GM20431 (cell line): Measurements from ENCODE around the gene NUDCD3.
"Not testable (repeated sequence)": the region's sequence is repeated elsewhere in the genome, so short reads cannot be mapped to it uniquely, and the experiment has no call there.

Source experiments
- in situ Hi-C: fragments of 300-500 bp; cut with MseI, MboI; formaldehyde crosslinking; loops from one replicate; pipeline ENCODE4 v1.15.0; 2020; ENCODE audit warnings: low sequenced_read_pairs; ENCODE audit not compliant: unreplicated experiment

NUDCD3 gene

DNA sequence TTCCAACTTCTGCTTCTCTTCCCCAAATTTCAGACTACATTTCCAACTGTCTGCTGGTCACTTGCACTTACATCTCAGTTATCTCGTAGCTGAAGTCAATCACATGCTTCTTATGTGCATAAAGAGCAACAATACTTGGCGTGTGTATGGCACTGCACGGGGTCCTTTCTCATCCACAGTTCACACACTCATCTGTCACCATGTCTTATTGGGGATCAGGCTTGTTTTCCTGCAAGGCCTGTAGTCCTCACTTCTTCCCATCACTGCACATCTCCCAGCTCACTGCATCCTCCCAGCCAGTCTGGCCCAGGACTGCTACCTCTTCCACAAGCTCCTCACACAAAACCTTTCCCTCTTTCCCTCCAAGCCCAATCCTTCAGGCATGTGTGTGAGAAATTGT lies 35.3 kb downstream of the NUDCD3 start:
- in situ Hi-C loops: no loop called here

DNA sequence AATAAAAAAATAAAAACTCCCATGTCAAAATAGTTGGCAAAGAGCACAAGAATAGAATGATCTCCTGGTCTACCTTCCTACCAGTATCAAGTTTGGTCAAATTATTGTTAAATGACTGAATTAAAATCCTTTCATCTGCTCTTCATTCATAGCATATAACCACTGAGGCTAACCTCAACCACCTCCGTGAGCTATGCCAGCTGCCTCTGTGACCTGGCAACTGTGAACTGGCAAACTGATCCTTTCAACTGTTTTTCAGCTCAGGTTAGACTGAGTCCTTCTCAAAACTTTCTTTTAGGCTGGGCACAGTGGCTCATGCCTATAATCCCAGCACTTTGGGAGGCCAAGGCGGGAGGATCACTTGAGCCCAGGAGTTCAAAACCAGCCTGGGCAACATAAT lies 36.1 kb downstream of the NUDCD3 start:
- in situ Hi-C loops: no loop called here

DNA sequence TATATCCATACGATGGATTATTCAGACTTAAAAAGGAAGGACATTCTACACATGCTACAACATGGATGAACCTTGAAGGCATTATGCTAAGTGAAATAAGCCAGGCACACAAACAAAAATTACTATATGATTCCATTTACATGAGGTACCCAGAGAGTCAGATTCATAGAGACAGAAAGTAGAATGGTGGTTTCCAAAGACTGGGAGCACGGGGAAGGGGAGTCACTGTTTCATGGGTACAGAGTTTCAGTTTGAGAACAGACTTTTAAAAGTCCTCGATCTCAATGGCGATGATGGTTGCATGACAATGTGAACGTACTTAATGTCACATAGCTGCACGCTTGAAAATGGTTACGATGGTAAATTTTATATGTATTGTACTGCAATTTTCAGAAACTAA lies 39.3 kb downstream of the NUDCD3 start:
- in situ Hi-C loops: no loop called here

DNA sequence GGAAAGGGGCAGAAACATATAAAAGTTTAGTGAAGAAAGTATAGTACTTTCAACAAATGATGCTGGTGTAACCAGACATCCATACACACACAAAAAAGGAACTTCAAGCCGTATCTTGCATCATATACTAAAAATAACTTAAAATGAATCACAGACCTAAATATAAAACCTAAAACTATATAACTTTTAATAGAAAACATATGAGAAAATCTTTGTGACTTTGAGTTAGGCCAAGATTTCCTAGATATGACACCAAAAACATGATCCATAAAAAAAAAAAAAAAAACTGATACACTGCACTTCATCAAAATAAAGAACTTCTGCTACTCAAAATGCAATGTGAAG lies 40.9 kb downstream of the NUDCD3 start:
- in situ Hi-C loops: no loop called here

DNA sequence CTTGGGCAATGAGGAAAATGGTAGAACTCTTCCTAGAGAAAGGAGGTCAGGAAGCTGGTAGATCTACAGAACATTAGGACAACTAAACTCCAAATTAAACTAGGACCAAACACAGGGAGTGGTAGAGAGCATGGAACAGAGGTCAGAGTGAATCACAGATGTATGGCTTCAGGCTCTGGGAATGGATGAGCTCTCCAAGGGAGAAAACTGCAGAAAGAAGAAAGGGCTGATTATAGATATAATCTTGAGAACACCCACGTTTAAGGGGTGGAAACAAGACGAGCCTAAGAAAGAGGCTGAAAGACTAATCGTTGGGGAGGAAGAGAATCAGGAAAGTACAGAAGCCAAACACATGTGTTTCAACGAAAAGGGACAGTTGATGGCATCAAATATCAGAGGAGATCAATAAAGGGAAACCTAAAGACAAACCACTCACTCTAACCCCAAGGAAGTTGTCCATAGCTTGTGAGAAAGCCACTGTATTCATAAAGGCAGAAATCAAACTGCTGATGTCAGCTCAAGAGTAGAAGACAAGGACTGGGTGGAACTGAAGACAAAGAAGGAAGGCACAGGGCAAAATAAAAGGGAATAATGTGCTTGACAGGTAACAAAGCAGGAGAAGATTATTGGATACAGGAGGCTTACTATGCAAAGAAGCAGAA lies 41.4 kb downstream of the NUDCD3 start:
- in situ Hi-C loops: no loop called here

DNA sequence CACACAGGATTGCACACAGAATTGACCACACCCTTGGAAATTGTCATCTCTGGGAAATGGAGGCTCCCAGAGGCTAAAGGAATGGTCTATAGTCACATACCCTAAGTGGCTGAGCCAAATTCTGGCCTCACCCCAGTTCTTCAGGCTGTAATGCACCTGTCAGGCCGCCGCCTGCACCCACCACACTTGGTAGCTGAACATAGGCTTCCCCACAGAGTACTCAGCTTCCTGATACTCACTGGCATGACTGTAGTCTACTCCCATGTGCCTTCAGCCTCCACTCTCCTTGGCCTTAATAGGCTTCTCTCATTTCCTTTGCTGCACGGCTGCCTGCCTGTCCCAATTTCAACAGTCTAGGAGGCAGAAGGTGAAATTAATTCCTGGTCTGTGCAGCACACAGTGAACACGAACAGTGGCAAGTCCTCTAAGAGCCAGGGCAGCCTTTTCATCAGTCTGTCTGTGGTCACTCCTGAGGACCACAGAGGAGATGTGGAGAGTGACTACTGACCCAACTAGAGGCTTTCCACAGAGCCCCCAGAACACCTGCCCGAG lies 42.5 kb downstream of the NUDCD3 start:
- in situ Hi-C loops: no loop called here

DNA sequence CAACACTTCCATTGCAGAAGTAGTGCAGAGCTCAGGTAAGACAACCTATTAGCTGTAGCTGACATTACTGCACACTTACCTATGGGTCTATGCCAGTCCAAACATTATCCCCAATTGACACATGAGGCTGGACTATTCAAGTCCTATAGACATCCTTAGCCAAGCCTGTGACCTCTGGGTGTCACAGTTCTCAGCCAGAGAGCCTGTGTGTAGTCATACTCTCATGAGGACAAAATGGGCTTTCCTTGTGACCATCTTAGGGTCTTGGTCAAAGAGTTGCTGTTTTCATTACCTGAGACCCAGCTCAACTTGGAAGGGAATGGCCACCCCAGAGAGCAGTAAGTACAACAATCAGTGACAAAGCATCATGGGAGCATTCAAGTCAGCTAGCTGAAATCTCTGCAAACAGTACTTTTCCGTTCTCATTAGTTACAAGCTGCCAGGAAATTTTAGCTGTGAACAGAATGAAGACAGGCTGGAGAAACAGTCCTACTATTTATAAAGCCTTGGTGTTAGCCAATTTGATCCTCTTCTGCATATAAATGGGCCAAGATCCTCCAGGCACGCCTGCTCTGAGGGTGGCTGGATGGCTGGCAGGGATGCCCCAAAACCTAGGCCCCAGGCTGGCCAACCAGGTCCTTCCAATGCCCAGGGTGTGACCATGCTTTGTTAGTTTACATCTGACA lies 44.3 kb downstream of the NUDCD3 start:
- in situ Hi-C loops: no loop called here

DNA sequence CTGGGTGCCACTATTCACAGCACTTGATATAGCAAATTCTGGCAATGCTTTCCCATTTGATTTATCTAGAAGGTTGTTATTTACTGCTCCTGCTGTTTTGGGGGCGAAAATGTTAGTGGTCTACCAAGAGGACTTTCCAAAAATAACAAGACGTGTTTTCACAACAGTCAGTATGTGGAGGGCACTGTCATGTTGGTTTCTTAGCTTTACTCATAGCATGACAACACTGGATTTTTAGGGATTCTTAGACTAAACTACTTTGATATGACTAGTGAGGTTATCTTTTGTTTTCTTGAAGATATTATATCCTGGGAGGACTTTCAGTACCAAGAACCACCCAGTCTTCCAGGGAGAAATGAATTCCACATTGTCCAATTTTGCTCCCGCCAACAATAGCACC lies 49.4 kb downstream of the NUDCD3 start:
- in situ Hi-C loops: no loop called here

DNA sequence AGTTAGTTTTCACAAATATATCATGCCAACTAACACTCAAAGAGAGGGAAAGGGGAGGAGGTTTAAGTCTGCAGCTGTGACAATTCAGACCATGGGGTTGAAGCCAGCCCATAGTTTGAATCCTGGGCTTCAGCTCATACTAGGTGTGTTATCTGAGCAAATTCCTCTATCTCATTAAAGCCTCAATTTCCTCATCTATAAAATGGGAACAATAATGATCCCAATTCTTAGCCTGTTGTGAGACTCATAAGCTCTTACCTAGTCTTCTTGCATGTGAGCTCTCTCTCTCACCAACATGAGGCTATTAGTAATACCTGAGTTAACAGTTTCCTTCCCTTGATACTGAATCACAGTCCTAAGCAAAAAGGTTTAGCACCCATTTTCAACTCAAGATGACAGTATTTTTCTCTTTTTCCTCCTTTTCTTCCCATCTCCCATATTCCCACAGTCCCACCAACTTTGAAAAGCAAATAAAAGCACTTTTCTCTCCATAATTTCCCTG lies 49.8 kb downstream of the NUDCD3 start:
- in situ Hi-C loops: no loop called here

DNA sequence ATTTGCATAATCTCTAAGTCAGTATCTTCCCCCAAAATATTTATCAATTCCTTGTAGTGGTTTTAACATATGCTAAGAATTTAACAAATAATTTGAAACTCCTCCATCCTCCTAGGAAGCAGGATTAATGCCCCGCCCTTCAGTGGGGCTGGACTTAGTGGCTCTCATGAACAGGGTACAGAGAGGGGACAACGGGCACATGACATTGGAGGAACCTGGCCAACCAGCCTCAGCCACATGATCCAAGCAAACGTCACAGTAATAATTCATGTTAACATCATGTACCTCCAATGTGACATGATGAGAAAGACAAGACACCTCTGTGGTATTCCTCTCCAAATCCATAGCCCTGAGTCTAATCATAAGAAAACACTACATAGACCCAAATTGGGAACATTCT lies 50.5 kb downstream of the NUDCD3 start:
- in situ Hi-C loops: no loop called here

DNA sequence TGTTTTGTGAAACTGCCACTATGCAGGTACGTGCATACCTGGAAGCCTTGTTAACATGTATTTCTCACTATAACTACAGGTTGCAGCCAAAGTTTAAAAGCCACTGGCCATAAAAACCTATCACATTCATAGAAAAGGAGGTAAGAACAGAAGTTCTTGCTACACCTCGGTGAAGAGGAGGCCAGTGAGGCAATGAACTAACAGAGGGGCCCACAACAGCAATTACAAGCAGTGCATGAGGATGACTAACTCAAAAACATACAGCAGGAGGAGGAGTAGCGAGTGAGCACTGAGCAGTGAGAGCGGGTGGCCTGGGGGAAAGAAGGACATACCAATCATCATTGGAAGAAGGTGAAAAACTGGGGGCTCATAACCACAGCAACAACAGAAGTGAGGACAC lies 51.6 kb downstream of the NUDCD3 start:
- in situ Hi-C loops: no loop called here

DNA sequence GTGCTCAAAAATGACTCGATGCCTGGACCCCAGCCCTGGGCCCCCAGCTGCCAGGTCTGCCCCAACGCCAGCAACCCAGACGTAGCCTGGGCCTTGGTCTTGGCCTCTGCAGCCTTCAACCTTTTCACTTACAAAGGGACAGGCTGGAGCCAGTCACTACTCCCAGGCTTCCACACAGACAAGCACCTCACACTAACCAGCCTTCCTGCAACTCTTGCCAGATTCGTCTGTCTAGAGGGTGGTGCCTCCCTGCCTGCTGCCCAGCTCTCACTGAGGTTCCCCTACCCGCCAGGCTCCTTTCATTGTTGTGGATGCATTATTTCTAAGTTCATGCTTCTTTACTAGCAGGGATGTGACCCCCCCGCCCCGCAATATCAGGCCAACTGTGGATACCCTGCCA lies 56.3 kb downstream of the NUDCD3 start:
- in situ Hi-C loops: no loop called here

DNA sequence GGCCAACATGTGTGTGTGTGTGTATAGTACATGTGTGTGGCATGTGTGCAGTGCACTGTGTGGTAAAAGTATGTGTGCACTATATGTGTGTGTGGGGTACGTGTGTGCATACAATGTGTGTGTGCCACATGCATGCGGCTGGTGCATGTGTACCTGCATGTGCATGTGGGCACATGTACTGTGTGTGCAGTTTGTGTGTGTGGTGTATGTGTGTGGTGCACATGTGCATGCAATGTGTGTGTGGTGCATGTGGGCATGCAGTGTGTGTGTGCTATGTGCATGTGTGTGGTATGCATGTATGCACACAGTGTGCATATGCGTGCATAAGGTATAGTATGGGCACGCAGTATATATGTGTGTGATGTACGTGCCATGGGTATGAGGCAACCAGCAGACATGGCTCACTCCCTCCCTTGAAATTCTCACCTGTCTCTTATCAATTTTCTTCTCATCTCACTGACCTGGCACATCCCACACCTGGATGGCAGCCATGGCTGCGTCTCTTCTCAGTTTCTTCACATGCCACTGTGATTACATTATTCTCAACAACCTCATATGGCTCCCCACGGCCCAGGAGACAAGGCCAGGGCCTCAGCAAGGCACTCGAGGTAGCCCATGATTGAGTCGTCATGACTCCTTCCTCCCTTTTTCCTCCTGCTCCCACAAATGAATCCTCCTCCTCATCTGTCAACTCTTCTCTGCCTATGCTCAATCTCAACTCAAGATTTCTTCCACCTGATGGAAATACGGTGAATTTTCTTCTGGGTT lies 57.0 kb downstream of the NUDCD3 start:
- in situ Hi-C loops: no loop called here

DNA sequence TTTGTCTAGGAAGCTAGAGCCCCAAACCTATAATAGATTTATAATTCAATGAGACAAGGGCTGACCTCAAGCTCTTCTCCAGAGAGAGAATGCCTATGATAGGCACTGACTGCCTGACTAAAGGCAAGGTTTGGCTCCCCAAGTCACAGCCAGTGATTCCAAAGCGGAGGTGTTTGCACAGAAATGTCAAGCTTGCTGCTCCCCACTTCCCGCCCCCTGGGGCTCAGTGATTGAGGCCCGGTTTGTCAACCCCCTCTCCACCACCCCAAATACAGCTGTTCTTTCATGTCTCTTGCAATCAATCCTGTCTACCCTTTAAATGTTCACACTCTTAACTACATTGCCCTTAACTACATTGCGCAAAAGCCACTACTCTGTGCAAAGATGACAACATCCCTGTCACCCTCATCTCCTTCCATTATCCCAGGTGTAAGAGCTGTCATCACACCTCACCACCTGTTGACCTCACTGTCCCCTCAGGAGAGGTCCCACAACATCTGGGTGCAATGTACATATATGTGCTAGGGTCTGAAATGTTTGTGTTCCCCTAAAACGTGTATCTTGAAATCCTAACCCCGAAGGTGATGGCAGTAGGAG lies 58.0 kb downstream of the NUDCD3 start:
- in situ Hi-C loops: no loop called here

DNA sequence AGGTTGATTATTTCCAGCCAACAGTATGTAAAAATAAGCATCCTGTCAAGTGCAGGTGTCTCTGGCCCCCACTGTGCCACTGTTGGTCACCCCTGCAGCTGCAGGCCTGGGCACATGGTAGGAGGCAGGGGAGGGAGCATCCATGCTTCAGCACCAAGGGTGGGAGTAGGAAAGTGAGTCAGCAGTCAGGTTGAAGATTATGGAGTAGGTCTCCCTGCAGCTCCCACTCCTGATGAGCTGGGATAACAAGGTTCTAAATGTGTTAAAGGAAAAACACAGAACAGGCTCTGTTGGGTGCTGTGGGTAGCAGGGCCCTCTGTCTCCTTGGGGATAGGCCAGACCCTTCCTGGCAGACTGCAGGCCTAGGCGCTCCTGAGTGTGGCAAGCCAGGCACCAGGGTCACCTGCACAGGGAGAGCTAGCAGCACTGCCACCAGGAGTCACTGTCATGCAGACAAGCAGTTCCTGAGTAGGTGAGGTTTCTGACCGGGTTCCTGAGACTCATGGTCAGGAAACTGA lies 59.3 kb downstream of the NUDCD3 start:
- in situ Hi-C loops: no loop called here

DNA sequence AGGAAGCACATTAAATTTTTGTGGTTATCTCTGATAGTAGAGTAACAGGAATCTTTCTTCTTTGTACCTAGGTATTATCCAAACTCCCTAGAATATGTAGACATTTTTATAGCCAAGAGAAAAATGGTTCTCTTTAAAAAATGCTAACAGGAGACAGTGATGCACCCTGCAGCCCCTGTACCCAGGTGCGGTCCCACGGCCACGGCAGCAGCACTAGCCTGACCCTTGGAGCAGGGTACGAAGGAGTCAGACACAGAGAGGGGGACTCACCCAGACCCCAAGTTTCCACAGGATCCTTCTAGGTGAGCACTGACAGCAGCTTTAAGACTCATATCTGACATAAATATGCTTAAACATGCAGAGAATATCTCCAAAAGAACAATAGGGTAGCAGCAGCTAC lies 60.4 kb downstream of the NUDCD3 start:
- in situ Hi-C loops: no loop called here

DNA sequence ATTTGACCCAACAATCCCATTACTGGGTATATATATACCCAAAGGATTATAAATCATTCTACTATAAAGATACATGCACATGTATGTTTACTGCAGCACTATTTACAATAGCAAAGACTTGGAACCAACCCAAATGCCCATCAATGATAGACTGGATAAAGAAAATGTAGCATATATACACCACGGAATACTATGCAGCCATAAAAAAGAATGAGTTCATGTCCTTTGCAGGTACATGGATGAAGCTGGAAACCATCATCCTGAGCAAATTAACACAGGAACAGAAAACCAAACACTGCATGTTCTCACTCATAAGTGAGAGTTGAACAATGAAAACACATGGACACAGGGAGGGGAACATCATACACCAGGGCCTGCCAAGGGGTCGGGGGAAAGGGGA lies 65.7 kb downstream of the NUDCD3 start:
- in situ Hi-C loops: not testable (repeated sequence)

DNA sequence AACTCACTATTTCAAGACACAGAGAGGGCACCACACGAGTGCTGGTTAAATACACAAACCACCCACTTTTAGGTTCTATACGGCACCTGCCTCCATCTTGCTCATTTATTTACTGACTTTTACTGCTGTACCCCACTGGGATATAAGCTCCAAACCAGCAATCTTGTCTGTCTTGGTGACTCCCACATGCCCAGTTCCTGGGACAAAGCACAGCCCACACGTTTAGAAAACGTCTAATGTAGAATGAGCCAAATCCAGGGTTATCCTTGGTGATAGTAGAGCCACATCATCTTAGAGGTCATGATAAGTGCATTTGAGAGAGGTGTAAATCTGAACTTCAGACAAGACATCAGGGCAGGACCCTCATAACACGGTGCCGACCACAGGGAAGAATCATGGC lies 73.5 kb downstream of the NUDCD3 start:
- in situ Hi-C loops: no loop called here

DNA sequence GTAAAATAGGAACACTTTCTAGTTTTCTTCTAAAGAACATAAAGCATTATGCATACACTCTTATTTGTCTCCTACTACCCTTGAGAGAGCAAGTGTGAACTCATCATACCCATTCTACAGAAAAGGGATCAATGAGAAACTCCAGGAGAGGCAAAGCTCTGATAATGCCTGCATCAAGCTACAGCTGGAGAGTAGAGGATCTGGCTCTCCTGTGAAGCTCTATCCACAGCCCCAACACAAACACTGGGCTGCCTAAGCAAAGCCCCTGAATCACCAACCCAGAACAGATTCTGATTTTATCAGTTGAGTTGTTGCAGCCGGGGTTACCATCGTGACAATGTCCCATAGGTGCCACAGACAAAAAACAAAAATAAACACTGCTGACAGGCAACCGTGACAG lies 74.9 kb downstream of the NUDCD3 start:
- in situ Hi-C loops: no loop called here

DNA sequence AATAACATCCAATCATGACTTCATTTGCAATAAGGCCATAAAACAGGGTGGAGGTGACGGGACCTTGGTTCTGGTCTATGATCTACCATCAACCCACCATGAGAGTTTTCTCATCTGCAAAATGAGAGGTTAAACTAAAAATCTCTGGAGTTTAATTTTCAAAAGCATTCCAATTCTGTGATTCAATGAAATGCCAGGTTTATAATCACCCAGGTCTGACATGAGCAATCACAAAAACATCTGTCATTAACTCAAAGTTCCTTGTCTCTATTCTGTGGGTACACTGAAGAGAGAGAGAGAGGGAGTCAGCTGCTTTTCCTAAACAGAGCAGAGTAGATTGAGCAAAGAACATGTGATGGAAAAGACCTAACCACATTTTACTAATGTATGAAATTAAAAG lies 75.4 kb downstream of the NUDCD3 start:
- in situ Hi-C loops: no loop called here
